GM18858 (cell line): ENCODE measurements around the gene NFIX.

Source experiments
- ATAC-seq: cut with Tn5 transposase; IDR thresholded peaks from one replicate; pipeline ENCODE4 v1.9.1; 2021; ENCODE audit not compliant: unreplicated experiment

NFIX gene

GRCh38 chr19:13071444-13072187 lies 76.3 kb downstream of the NFIX start:
- no peak for ATAC-seq

- no peak for ATAC-seq
These were observed 77.1 kb downstream of the NFIX start for GRCh38 chr19:13072188-13072908.

GRCh38 chr19:13073263-13073662 lies 78.0 kb downstream of the NFIX start:
- ATAC-seq: no peak

- ATAC-seq: no peak
These were observed 79.1 kb downstream of the NFIX start for GRCh38 chr19:13074378-13074777.

- no peak for ATAC-seq
These were observed 81.0 kb downstream of the NFIX start for GRCh38 chr19:13076320-13076719.

- ATAC-seq: no peak
These were observed 81.5 kb downstream of the NFIX start for GRCh38 chr19:13076787-13077186.

- ATAC-seq: no peak
These were observed 82.0 kb downstream of the NFIX start for GRCh38 chr19:13077240-13077639.

GRCh38 chr19:13078381-13078780 lies 83.1 kb downstream of the NFIX start:
- ATAC-seq: no peak

- ATAC-seq: no peak
These were observed 83.7 kb downstream of the NFIX start for GRCh38 chr19:13078897-13079541.

GRCh38 chr19:13079542-13079986 lies 84.3 kb downstream of the NFIX start:
- ATAC-seq: no peak

GRCh38 chr19:13082192-13083007 lies 87.1 kb downstream of the NFIX start:
- no peak for ATAC-seq

- ATAC-seq: no peak
These were observed 87.7 kb downstream of the NFIX start for GRCh38 chr19:13083008-13083404.

- no peak for ATAC-seq
These were observed 88.4 kb downstream of the NFIX start for GRCh38 chr19:13083627-13084026.

- no peak for ATAC-seq
These were observed 90.4 kb downstream of the NFIX start for GRCh38 chr19:13085666-13086065.

- no peak for ATAC-seq
These were observed 91.1 kb downstream of the NFIX start for GRCh38 chr19:13086341-13086740.

- ATAC-seq: no peak
These were observed 92.0 kb downstream of the NFIX start for GRCh38 chr19:13087295-13087694.

- ATAC-seq: no peak
These were observed 92.7 kb downstream of the NFIX start for GRCh38 chr19:13087795-13088537.

- ATAC-seq: no peak
These were observed 94.0 kb downstream of the NFIX start for GRCh38 chr19:13089139-13089856.

GRCh38 chr19:13089857-13090507 lies 94.7 kb downstream of the NFIX start:
- ATAC-seq: no peak
